CD1c-positive myeloid dendritic cell (primary cell): ENCODE measurements around the gene ZC3H4.
"Not testable (repeated sequence)": the region's sequence is repeated elsewhere in the genome, so short reads cannot be mapped to it uniquely, and the experiment has no call there.

Experiments
- DNase-seq: peaks from one replicate; pipeline ENCODE4 v3.0.0-alpha.2; 2016; ENCODE audit errors: extremely low spot score

ZC3H4 gene

GRCh38 chr19:47084879-47085439 is 28.6 kb downstream of the ZC3H4 start:
- no peak for DNase-seq

GRCh38 chr19:47082493-47082892 is 31.1 kb downstream of the ZC3H4 start:
- DNase-seq: no peak

GRCh38 chr19:47081095-47081494 is 32.5 kb downstream of the ZC3H4 start:
- DNase-seq: no peak

GRCh38 chr19:47078351-47078750 is 35.2 kb downstream of the ZC3H4 start:
- not testable (repeated sequence) for DNase-seq

GRCh38 chr19:47075941-47076340 is 37.6 kb downstream of the ZC3H4 start:
- no peak for DNase-seq

- DNase-seq: peak; percentile 70
Measured at GRCh38 chr19:47075179-47075810, 38.3 kb downstream of the ZC3H4 start.

GRCh38 chr19:47074621-47075020 is 39.0 kb downstream of the ZC3H4 start:
- DNase-seq: no peak

- no peak for DNase-seq
Measured at GRCh38 chr19:47073574-47073973, 40.0 kb downstream of the ZC3H4 start.

- DNase-seq: no peak
Measured at GRCh38 chr19:47072323-47072722, 41.3 kb downstream of the ZC3H4 start.

GRCh38 chr19:47071731-47072130 is 41.8 kb downstream of the ZC3H4 start:
- no peak for DNase-seq

GRCh38 chr19:47070756-47071155 is 42.8 kb downstream of the ZC3H4 start:
- DNase-seq: no peak

- no peak for DNase-seq
Measured at GRCh38 chr19:47069795-47070194, 43.8 kb downstream of the ZC3H4 start.

GRCh38 chr19:47068876-47069406 is 44.6 kb downstream of the ZC3H4 start:
- no peak for DNase-seq

GRCh38 chr19:47068246-47068645 is 45.3 kb downstream of the ZC3H4 start:
- no peak for DNase-seq

GRCh38 chr19:47067215-47067847 is 46.2 kb downstream of the ZC3H4 start:
- no peak for DNase-seq

- DNase-seq: no peak
Measured at GRCh38 chr19:47066376-47067214, 47.0 kb downstream of the ZC3H4 start.

GRCh38 chr19:47065242-47065641 is 48.3 kb downstream of the ZC3H4 start:
- DNase-seq: no peak

- DNase-seq: no peak
Measured at GRCh38 chr19:47063874-47064273, 49.7 kb downstream of the ZC3H4 start.

GRCh38 chr19:47058621-47059022 is 55.0 kb downstream of the ZC3H4 start:
- DNase-seq: no peak

- DNase-seq: no peak
Measured at GRCh38 chr19:47057328-47057727, 56.2 kb downstream of the ZC3H4 start.

- no peak for DNase-seq
Measured at GRCh38 chr19:47056411-47056810, 57.2 kb downstream of the ZC3H4 start.

- not testable (repeated sequence) for DNase-seq
Measured at GRCh38 chr19:47050562-47050961, 63.0 kb downstream of the ZC3H4 start.
